Fibroblast of pulmonary artery (primary cell): ENCODE measurements around the gene LDHAL6A.

Experiments
- DNase-seq: peaks from one replicate; pipeline ENCODE4 v3.0.0-alpha.2; 2010; ENCODE audit warnings: low read depth
- H3K4me3 ChIP-seq: replicated peaks from 2 replicates; pipeline ENCODE4 v1.5.1; 2011; ENCODE audit warnings: low read depth, mild to moderate bottlenecking, control low read depth, low read length, moderate library complexity
- TF ChIP-seq, protein P1 (sequence below): IDR thresholded peaks from 2 replicates; pipeline ENCODE4 v1.5.1; 2011; ENCODE audit warnings: mild to moderate bottlenecking, control low read depth, low read length, inconsistent platforms; ENCODE audit errors: missing control alignments

LDHAL6A gene

DNA sequence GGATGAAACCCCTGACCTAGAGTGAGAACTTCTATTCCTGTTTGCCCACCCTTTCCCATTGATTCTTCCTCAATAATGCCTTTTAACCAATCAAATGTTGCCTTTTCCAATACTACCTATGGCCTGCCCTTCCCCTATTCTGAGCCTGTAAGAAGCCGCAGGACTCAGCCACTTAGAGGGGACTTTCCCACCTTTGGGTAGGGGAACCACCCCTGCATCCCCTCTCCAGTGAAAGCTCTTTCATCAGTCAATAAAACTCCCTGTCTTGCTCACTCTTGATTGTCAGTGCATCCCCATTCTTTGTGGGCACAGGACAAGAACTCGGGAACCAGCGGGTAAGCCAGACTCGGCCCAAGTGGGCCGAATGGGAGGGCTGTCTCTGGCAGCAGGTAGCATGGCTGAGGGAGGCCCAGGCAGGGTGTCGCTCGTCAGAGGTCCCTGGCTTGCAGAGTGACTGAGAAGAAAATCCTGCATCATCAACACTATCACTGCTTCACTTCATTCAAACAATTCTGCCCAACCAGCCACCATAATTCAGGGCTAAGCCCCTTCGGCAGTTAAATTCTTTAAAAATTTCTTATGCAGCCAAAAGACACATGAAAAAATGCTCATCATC is 30.4 kb downstream of the LDHAL6A start:
- no peak for DNase-seq
- H3K4me3 ChIP-seq = no peak overlapping the region
- TF ChIP-seq, protein P1, sequence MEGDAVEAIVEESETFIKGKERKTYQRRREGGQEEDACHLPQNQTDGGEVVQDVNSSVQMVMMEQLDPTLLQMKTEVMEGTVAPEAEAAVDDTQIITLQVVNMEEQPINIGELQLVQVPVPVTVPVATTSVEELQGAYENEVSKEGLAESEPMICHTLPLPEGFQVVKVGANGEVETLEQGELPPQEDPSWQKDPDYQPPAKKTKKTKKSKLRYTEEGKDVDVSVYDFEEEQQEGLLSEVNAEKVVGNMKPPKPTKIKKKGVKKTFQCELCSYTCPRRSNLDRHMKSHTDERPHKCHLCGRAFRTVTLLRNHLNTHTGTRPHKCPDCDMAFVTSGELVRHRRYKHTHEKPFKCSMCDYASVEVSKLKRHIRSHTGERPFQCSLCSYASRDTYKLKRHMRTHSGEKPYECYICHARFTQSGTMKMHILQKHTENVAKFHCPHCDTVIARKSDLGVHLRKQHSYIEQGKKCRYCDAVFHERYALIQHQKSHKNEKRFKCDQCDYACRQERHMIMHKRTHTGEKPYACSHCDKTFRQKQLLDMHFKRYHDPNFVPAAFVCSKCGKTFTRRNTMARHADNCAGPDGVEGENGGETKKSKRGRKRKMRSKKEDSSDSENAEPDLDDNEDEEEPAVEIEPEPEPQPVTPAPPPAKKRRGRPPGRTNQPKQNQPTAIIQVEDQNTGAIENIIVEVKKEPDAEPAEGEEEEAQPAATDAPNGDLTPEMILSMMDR = no peak

DNA sequence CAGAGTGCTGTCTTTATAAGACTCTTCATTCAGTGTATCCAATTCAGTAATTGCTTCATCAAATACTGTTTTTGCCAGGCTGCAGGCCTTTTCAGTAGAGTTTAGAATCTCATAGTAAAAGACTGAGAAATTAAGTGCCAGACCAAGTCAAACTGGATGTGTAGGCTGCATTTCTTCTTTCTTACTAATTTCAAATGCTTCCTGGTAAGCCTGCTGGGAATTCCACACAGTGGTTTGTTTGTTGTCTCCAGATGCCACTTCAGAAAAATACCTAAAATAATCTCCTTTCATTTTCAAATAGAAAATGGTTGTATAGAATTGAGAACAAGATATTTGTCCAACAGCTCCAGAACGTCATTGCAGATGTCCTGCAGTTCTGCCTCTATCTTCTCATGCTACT is 34.7 kb downstream of the LDHAL6A start:
- no peak overlapping the region for H3K4me3 ChIP-seq
- no peak for DNase-seq
- TF ChIP-seq, protein P1 = no peak

DNA sequence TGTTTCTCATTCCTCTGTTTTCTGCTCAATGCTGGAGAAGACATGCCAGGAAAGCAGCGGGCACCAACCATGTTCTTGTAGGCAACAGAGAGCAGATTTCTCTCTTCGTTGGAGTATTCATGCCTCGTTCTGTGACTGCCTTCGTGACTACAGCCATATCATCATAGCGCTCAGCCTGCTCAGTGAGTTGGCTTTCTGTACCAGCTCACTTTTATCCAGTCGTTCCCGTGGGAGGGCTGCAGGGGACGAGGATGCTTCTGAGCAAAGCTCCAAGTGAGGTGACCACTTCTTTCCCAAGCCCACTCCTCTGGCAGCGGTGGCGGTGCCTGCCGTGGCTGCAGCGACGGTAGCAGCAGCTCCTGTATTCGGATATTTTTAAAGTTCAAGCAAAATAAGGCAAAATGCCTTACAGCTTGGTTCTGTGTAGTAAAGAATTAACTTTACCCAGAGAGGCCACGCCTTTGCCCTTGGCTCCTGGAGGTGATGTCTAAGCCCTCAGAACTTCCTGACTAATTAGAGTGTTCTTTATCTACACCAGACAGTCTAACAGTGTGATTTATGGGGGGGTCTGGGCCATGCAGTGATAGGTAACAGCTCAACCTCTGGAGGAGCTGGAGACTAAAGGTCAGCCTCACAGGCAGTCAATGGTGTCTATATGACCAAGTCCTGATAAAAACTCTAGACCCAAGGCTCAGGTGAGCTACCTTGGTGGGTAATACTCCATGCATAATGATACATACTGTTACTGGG is 35.3 kb downstream of the LDHAL6A start:
- DNase-seq = no peak
- TF ChIP-seq, protein P1 = no peak
- H3K4me3 ChIP-seq = no peak overlapping the region

DNA sequence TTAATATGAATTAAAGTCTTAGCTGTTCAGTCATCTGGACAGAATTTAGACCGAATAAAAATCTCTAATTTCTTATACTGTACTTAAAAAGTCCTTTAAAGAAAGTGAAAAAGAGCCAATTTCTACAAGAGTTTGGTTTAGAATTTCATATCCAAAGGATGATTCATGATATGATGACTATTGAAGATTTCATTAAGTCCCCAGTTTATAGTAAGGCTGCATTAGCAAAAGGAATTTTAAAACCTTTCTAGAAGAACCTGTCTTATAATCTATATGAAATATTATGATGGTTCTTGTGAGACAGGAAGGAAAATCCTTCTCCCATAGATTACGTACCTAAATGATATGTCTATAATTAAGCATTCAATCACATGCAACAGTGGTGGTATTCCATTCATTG is 36.3 kb downstream of the LDHAL6A start:
- TF ChIP-seq, protein P1 = no peak
- no peak overlapping the region for H3K4me3 ChIP-seq
- DNase-seq = no peak

DNA sequence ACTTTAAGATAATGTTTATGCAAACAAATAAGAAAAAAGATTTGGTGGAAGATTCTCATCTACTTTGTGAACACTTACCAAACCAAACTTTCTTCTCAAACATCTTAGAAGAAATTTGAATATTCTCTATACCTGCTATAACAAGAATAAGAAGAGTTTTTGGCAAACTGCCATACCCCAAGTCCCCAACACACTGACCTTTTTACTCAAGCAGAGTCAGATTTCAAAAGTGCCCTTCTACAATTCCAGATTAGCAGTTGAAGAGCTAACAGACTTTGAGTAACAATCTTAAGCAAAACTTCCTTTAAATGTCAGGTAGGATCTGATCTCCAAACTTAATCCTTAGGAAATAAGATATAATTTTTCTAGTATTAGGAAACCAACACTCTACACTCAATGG is 37.2 kb downstream of the LDHAL6A start:
- TF ChIP-seq, protein P1 = no peak
- DNase-seq = peak; percentile 1

DNA sequence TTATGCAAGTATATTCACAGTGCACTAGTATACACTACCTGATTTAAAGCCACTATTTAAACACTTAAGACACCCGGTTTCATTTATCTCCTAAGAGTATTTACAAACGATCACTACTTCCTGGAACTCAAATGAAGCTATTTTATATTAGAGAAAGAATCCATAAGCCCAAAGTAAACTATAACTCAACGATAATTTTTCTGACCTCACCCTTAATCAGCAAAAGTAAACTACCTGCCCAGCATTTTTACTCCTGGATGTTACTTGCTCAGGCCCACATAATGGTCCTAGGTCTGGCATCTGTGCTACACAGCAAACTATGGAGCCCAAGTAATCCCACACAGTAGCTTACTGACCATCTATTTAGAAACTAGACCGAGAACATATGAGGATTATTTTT is 37.7 kb downstream of the LDHAL6A start:
- TF ChIP-seq, protein P1 = no peak
- H3K4me3 ChIP-seq = no peak overlapping the region
- no peak for DNase-seq

More for the DNA sequence above, 37.2 kb downstream of the LDHAL6A start:
- H3K4me3 ChIP-seq = no peak overlapping the region
